ENCODE results near the gene GNPTAB. TPM values are rescaled to one million over a fixed set of nuclear protein-coding genes. Genes with fewer than 3 reads are reported as not detected.

GNPTAB gene
- total and polyA plus RNA-seq, 2 of the 8 experiments (the other 6 are each of a cell fraction or from before 2014, with no cell fraction given), result 21.5 to 51.3 TPM

GRCh38 chr12:101746661-101747060 is 84.1 kb downstream of the GNPTAB start (continued):
- TF ChIP-seq, protein P1, sequence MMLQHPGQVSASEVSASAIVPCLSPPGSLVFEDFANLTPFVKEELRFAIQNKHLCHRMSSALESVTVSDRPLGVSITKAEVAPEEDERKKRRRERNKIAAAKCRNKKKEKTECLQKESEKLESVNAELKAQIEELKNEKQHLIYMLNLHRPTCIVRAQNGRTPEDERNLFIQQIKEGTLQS (IDR thresholded peaks at IDR 0.05; ENCODE audit: insufficient read depth, low read depth, low read length), result no peak
- TF ChIP-seq BRCA1 (IDR thresholded peaks at IDR 0.05; ENCODE audit: low read depth, low read length) (no peak), ZNF274 (IDR thresholded peaks at IDR 0.05; ENCODE audit: borderline replicate concordance, extremely low read depth, low read length) (no peak), PHF8 (conservative IDR thresholded peaks at IDR 0.05; ENCODE audit: low read depth, low read length) (no peak), HDAC2 (IDR thresholded peaks at IDR 0.05; ENCODE audit: borderline replicate concordance in 1 of 2, low read depth in 2 of 2, low read length in 2 of 2) (no peak), SIX5 (IDR thresholded peaks at IDR 0.05; ENCODE audit: low read depth, low read length) (no peak)
